Gastroesophageal sphincter (tissue), 3 donors: ENCODE results near the gene EPHB1.

ENCODE experiments used
- EP300 ChIP-seq: sonication (generic); formaldehyde crosslinking; IDR thresholded peaks from one replicate; pipeline ENCODE4 v1.6.1; 2017; ENCODE audit warnings: antibody characterized with exemption, mild to moderate bottlenecking
- POLR2A ChIP-seq, 2 donors: fragments of 450-650 bp; IDR thresholded peaks; one replicate each; pipeline ENCODE4 v1.6.1; 2017; ENCODE audit warnings: antibody characterized with exemption in 2 of 2, mild to moderate bottlenecking in 2 of 2, moderate library complexity in 1 of 2
- TF ChIP-seq, protein P1 (sequence below), 4 experiments: fragments of 200-600 bp in 2 of 4; fragments of 450-650 bp in 2 of 4; sonication (generic) in 1 of 4; IDR thresholded peaks; one replicate each; pipeline ENCODE4 v1.5.1; 2017 to 2019; ENCODE audit warnings: antibody characterized with exemption in 4 of 4, mild to moderate bottlenecking in 2 of 4, moderate library complexity in 2 of 4

- TF ChIP-seq, protein P1, sequence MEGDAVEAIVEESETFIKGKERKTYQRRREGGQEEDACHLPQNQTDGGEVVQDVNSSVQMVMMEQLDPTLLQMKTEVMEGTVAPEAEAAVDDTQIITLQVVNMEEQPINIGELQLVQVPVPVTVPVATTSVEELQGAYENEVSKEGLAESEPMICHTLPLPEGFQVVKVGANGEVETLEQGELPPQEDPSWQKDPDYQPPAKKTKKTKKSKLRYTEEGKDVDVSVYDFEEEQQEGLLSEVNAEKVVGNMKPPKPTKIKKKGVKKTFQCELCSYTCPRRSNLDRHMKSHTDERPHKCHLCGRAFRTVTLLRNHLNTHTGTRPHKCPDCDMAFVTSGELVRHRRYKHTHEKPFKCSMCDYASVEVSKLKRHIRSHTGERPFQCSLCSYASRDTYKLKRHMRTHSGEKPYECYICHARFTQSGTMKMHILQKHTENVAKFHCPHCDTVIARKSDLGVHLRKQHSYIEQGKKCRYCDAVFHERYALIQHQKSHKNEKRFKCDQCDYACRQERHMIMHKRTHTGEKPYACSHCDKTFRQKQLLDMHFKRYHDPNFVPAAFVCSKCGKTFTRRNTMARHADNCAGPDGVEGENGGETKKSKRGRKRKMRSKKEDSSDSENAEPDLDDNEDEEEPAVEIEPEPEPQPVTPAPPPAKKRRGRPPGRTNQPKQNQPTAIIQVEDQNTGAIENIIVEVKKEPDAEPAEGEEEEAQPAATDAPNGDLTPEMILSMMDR (IDR thresholded peaks at IDR 0.05): no peak
- TF ChIP-seq POLR2A (IDR thresholded peaks at IDR 0.05): no peak
- no peak for TF ChIP-seq EP300
Measured at GRCh38 chr3:135041601-135042000, 246.5 kb downstream of the EPHB1 start.
